ENCODE data around the gene XXYLT1.

GRCh38 chr3:195146131-195146530 lies 124.8 kb downstream of the XXYLT1 start:
- TF ChIP-seq NFE2 (IDR thresholded peaks at IDR 0.05; ENCODE audit: low read depth) (no peak), POLR2A (conservative IDR thresholded peaks at IDR 0.05) (no peak)

Data from K562 (cell line).